Heart left ventricle (tissue), 13 donors: ENCODE results near the gene RGS14.

Experiments
- CTCF ChIP-seq, 12 donors: fragments of 200-600 bp; sonication (generic) in 4 of 12; IDR thresholded peaks; one replicate each; pipeline versions ENCODE4 v1.5.0 to v1.8.0; 2018 to 2022; ENCODE audit warnings: antibody characterized with exemption in 12 of 12, mild to moderate bottlenecking in 5 of 12
- POLR2A ChIP-seq, 2 donors: fragments of 450-650 bp; IDR thresholded peaks; one replicate each; pipeline ENCODE4 v1.6.1; 2017; ENCODE audit warnings: antibody characterized with exemption in 2 of 2, mild to moderate bottlenecking in 2 of 2, moderate library complexity in 2 of 2
- donor health status: ischemic (EF 13 %, LVEDD 7.1; RV severe dilation, severe dysfunction).
- donor health status: DM: no; HTN: yes; CAD: no.
- donor health status: DM: no; HTN: no; CAD: no.
- donor health status: ischemic (EF 25% LVEDD 6.9; RV normal size, moderate dysfunction).
- donor health status: ischemic (EF 25% LVEDD 5.7; RV mildly dilated, moderate dysfunction).
- donor health status: ischemic (EF 35%, LVEDD 5.7; RV mildly dilated, moderate dysfunction).
- donor health status: nonischemic (EF 11% LVEDD 7.7; RV severe dilation, severe dysfunction).
- donor health status: DM: yes; HTN: yes; CAD: no.
- donor health status: PGD.
- donor health status: ischemic (EF 29% LVEDD 5.4; RV normal size, mild dysfunction).
- donor health status: nonischemic (EF 23%, LVEDD 6.1; RV moderate dilation, normal function).

GRCh38 chr5:177339107-177339638 is 18.6 kb upstream of the RGS14 start:
- TF ChIP-seq POLR2A (IDR thresholded peaks at IDR 0.05) (no peak), CTCF (IDR thresholded peaks at IDR 0.05) (no peak)
